ENCODE measurements around the gene ATP11B. TPM values are rescaled to one million over a fixed set of nuclear protein-coding genes. Genes with fewer than 3 reads are reported as not detected.

The ATP11B gene
- total and polyA plus RNA-seq, 9 of the 15 experiments (the other 6 are each of a cell fraction or from before 2014, with no cell fraction given): 11.9 to 68.7 (median 41.8) TPM

DNA sequence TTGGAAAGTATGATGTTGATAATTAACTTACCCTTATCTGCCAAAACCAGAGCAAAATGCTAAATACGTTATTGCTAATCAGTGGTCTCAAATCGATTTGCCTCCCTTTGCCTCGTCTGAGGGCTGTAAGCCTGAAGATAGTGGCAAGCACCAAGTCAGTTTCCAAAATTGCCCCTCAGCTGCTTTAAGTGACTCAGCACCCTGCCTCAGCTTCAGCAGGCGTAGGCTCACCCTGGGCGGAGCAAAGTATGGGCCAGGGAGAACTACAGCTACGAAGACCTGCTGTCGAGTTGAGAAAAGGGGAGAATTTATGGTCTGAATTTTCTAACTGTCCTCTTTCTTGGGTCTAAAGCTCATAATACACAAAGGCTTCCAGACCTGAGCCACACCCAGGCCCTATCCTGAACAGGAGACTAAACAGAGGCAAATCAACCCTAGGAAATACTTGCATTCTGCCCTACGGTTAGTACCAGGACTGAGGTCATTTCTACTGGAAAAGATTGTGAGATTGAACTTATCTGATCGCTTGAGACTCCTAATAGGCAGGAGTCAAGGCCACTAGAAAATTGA is 127.3 kb downstream of the ATP11B start (continued):
- TF ChIP-seq, protein P1, sequence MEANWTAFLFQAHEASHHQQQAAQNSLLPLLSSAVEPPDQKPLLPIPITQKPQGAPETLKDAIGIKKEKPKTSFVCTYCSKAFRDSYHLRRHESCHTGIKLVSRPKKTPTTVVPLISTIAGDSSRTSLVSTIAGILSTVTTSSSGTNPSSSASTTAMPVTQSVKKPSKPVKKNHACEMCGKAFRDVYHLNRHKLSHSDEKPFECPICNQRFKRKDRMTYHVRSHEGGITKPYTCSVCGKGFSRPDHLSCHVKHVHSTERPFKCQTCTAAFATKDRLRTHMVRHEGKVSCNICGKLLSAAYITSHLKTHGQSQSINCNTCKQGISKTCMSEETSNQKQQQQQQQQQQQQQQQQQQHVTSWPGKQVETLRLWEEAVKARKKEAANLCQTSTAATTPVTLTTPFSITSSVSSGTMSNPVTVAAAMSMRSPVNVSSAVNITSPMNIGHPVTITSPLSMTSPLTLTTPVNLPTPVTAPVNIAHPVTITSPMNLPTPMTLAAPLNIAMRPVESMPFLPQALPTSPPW (CRISPR knock-in tag; IDR thresholded peaks at IDR 0.05): peak; percentile 44
- TF ChIP-seq CHD2 (IDR thresholded peaks at IDR 0.05; ENCODE audit: low read depth, low read length): no peak
- TF ChIP-seq ZNF124 (CRISPR knock-in tag; IDR thresholded peaks at IDR 0.05): no peak
- TF ChIP-seq MAZ (CRISPR knock-in tag; conservative IDR thresholded peaks at IDR 0.05 in 1 of 2, IDR thresholded peaks at IDR 0.05 in 1 of 2): peak in 1 of 2 experiments; percentile 13; a peak in 1 of 4 replicates
- TF ChIP-seq TEAD4 (IDR thresholded peaks at IDR 0.05; ENCODE audit: low read length): peak; percentile 94
- TF ChIP-seq TEAD4 (CRISPR knock-in tag; IDR thresholded peaks at IDR 0.05; ENCODE audit: borderline replicate concordance): no peak
- TF ChIP-seq, protein P2, sequence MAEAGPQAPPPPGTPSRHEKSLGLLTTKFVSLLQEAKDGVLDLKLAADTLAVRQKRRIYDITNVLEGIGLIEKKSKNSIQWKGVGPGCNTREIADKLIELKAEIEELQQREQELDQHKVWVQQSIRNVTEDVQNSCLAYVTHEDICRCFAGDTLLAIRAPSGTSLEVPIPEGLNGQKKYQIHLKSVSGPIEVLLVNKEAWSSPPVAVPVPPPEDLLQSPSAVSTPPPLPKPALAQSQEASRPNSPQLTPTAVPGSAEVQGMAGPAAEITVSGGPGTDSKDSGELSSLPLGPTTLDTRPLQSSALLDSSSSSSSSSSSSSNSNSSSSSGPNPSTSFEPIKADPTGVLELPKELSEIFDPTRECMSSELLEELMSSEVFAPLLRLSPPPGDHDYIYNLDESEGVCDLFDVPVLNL (CRISPR knock-in tag; IDR thresholded peaks at IDR 0.05; ENCODE audit: low read depth): no peak
- TF ChIP-seq ERF (CRISPR knock-in tag; IDR thresholded peaks at IDR 0.05): no peak
- peak; percentile 88 for TF ChIP-seq STAT5A (IDR thresholded peaks at IDR 0.05; ENCODE audit: borderline replicate concordance, low read length)
- peak; percentile 84 to 89 for TF ChIP-seq KDM1A (IDR thresholded peaks at IDR 0.05)
- no peak for TF ChIP-seq RBM17 (IDR thresholded peaks at IDR 0.05; ENCODE audit: borderline replicate concordance, low read depth, low read length)
- TF ChIP-seq SMARCB1 (IDR thresholded peaks at IDR 0.05; ENCODE audit: insufficient read length, low read depth): peak; percentile 5
- no peak for TF ChIP-seq SAFB2 (IDR thresholded peaks at IDR 0.05; ENCODE audit: borderline replicate concordance, low read depth, low read length, severe bottlenecking)
- TF ChIP-seq, protein P3, sequence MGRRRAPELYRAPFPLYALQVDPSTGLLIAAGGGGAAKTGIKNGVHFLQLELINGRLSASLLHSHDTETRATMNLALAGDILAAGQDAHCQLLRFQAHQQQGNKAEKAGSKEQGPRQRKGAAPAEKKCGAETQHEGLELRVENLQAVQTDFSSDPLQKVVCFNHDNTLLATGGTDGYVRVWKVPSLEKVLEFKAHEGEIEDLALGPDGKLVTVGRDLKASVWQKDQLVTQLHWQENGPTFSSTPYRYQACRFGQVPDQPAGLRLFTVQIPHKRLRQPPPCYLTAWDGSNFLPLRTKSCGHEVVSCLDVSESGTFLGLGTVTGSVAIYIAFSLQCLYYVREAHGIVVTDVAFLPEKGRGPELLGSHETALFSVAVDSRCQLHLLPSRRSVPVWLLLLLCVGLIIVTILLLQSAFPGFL (CRISPR knock-in tag; IDR thresholded peaks at IDR 0.05): no peak
- TF ChIP-seq NFE2L1 (tag; IDR thresholded peaks at IDR 0.05; ENCODE audit: borderline replicate concordance, low read depth): peak; percentile 71
- TF ChIP-seq, protein P4, sequence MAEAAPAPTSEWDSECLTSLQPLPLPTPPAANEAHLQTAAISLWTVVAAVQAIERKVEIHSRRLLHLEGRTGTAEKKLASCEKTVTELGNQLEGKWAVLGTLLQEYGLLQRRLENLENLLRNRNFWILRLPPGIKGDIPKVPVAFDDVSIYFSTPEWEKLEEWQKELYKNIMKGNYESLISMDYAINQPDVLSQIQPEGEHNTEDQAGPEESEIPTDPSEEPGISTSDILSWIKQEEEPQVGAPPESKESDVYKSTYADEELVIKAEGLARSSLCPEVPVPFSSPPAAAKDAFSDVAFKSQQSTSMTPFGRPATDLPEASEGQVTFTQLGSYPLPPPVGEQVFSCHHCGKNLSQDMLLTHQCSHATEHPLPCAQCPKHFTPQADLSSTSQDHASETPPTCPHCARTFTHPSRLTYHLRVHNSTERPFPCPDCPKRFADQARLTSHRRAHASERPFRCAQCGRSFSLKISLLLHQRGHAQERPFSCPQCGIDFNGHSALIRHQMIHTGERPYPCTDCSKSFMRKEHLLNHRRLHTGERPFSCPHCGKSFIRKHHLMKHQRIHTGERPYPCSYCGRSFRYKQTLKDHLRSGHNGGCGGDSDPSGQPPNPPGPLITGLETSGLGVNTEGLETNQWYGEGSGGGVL (CRISPR knock-in tag; IDR thresholded peaks at IDR 0.05): no peak
- TF ChIP-seq, protein P5, sequence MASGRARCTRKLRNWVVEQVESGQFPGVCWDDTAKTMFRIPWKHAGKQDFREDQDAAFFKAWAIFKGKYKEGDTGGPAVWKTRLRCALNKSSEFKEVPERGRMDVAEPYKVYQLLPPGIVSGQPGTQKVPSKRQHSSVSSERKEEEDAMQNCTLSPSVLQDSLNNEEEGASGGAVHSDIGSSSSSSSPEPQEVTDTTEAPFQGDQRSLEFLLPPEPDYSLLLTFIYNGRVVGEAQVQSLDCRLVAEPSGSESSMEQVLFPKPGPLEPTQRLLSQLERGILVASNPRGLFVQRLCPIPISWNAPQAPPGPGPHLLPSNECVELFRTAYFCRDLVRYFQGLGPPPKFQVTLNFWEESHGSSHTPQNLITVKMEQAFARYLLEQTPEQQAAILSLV (tag; IDR thresholded peaks at IDR 0.05): no peak
- TF ChIP-seq, protein P6, sequence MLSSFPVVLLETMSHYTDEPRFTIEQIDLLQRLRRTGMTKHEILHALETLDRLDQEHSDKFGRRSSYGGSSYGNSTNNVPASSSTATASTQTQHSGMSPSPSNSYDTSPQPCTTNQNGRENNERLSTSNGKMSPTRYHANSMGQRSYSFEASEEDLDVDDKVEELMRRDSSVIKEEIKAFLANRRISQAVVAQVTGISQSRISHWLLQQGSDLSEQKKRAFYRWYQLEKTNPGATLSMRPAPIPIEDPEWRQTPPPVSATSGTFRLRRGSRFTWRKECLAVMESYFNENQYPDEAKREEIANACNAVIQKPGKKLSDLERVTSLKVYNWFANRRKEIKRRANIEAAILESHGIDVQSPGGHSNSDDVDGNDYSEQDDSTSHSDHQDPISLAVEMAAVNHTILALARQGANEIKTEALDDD (IDR thresholded peaks at IDR 0.05): peak; percentile 89
